Neural progenitor cell (in vitro differentiated cells): ENCODE measurements around the gene ATP11C. TPM values are rescaled to one million over a fixed set of nuclear protein-coding genes. Genes with fewer than 3 reads are reported as not detected.
"Not testable (repeated sequence)": the region's sequence is repeated elsewhere in the genome, so short reads cannot be mapped to it uniquely, and the experiment has no call there.

ENCODE experiments used
- DNase-seq: peaks from one replicate; pipeline ENCODE4 v3.0.0-alpha.2; 2016; ENCODE audit warnings: low spot score
- H2AFZ ChIP-seq: fragments of 200-600 bp; sonication (generic); replicated peaks from 2 replicates; pipeline ENCODE4 v1.6.1; 2016; ENCODE audit warnings: antibody characterized with exemption
- H3F3A ChIP-seq: fragments of 200-600 bp; sonication (generic); 2 replicates; pipeline ENCODE4 v1.6.1; 2016; ENCODE audit warnings: antibody characterized with exemption, low read depth
- H3K27ac ChIP-seq: fragments of 200-600 bp; sonication (generic); 2 replicates; pipeline ENCODE4 v1.5.1; 2016; ENCODE audit warnings: mild to moderate bottlenecking
- H3K27me3 ChIP-seq: fragments of 200-600 bp; sonication (generic); 2 replicates; pipeline ENCODE4 v1.6.1; 2016; ENCODE audit warnings: mild to moderate bottlenecking, moderate library complexity
- H3K36me3 ChIP-seq: fragments of 200-600 bp; sonication (generic); 2 replicates; pipeline ENCODE4 v1.5.1; 2016
- H3K4me1 ChIP-seq: fragments of 200-600 bp; sonication (generic); 2 replicates; pipeline ENCODE4 v1.6.1; 2016; ENCODE audit warnings: mixed run types
- H3K4me2 ChIP-seq: fragments of 200-600 bp; sonication (generic); 2 replicates; pipeline ENCODE4 v1.6.1; 2016
- H3K4me3 ChIP-seq: fragments of 200-600 bp; sonication (generic); 2 replicates; pipeline ENCODE4 v1.5.1; 2016
- H3K79me2 ChIP-seq: fragments of 200-600 bp; sonication (generic); 2 replicates; pipeline ENCODE4 v1.6.1; 2016; ENCODE audit warnings: low read depth
- H3K9ac ChIP-seq: fragments of 200-600 bp; sonication (generic); 2 replicates; pipeline ENCODE4 v1.6.1; 2016
- H3K9me3 ChIP-seq: fragments of 200-600 bp; sonication (generic); 2 replicates; pipeline ENCODE4 v1.5.1; 2016; ENCODE audit warnings: low read depth
- H4K20me1 ChIP-seq: fragments of 200-600 bp; sonication (generic); 2 replicates; pipeline ENCODE4 v1.6.1; 2016; ENCODE audit warnings: low read depth
- H3K27ac Mint-ChIP-seq: 3 replicates; pipeline ENCODE4 v1.8.0; 2021; ENCODE audit warnings: mixed read lengths
- H3K27me3 Mint-ChIP-seq: 2 replicates; pipeline ENCODE4 v1.8.0; 2022; ENCODE audit warnings: low read depth, mild to moderate bottlenecking, inconsistent platforms, moderate library complexity, mixed read lengths; ENCODE audit not compliant: insufficient read depth
- H3K36me3 Mint-ChIP-seq: 3 replicates; pipeline ENCODE4 v1.8.0; 2021; ENCODE audit warnings: mixed read lengths
- H3K4me1 Mint-ChIP-seq: 3 replicates; pipeline ENCODE4 v1.8.0; 2021; ENCODE audit warnings: mixed read lengths
- H3K4me3 Mint-ChIP-seq: 3 replicates; pipeline ENCODE4 v1.8.0; 2021; ENCODE audit warnings: mild to moderate bottlenecking, moderate library complexity, mixed read lengths
- H3K9me3 Mint-ChIP-seq: 3 replicates; pipeline ENCODE4 v1.8.0; 2020; ENCODE audit warnings: mixed read lengths
- CTCF ChIP-seq: fragments of 200-600 bp; sonication (generic); IDR thresholded peaks from 2 replicates; pipeline ENCODE4 v1.5.1; 2017; ENCODE audit warnings: antibody characterized with exemption, mild to moderate bottlenecking
- EZH2 ChIP-seq: fragments of 200-600 bp; sonication (generic); IDR thresholded peaks from 2 replicates; pipeline ENCODE4 v1.6.1; 2017; ENCODE audit warnings: antibody characterized with exemption, mild to moderate bottlenecking, moderate library complexity
- EZH2phosphoT487 ChIP-seq: fragments of 200-600 bp; sonication (generic); IDR thresholded peaks from 2 replicates; pipeline ENCODE4 v1.6.1; 2017; ENCODE audit warnings: antibody characterized with exemption
- total RNA-seq: library from RNA; depleted of rRNA; stranded (reverse); fragments of >200 nt; gene quantifications from 2 replicates; pipeline ENCODE4 v1.2.3, GENCODE V29; 2015; ENCODE audit warnings: low replicate concordance

ATP11C gene
- total RNA-seq, 1 donor from 2014 or later: 68.0 TPM

DNA sequence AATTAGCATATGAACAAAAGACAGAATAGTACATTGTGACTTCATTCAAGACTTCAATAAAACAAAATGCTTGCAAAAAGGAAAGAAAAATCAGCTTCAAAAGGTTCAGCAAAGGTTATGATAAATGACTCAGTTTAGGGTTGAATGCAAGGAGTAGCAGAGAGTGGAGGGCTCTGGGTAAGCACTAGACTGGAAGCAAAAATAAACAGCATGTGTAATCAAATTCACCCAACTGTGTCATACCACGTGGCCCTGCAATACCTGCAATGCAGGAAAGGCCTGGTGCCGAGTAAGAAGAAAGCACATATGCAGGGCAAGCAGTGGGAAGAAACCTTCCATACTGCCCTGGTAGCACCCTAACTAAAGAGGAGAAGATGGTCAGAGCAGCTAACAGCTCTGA is 88.7 kb downstream of the ATP11C start:
- H3F3A ChIP-seq: no peaks in the 10 kb centered on the region
- no peaks in the 10 kb centered on the region for H3K9me3 ChIP-seq
- no peaks in the 10 kb centered on the region for H3K36me3 ChIP-seq
- Mint-ChIP-seq H3K9me3 (peaks cover 8% of the 10 kb centered on the region), H3K27me3 (peaks cover 2% of the 10 kb centered on the region), H3K4me3 (no peak overlapping the region), H3K36me3 (peaks cover 4% of the 10 kb centered on the region), H3K4me1 (peaks cover 11% of the 10 kb centered on the region), H3K27ac (no peak overlapping the region)
- no peaks in the 10 kb centered on the region for H3K27me3 ChIP-seq
- no peak overlapping the region for H3K9ac ChIP-seq
- TF ChIP-seq EZH2 (no peak), CTCF (no peak), EZH2phosphoT487 (no peak)
- H2AFZ ChIP-seq: no peak overlapping the region
- no peak overlapping the region for H3K4me3 ChIP-seq
- no peak overlapping the region for H3K4me2 ChIP-seq
- H4K20me1 ChIP-seq: no peaks in the 10 kb centered on the region
- DNase-seq: no peak
- H3K79me2 ChIP-seq: no peaks in the 10 kb centered on the region
- no peaks in the 10 kb centered on the region for H3K4me1 ChIP-seq
- H3K27ac ChIP-seq: no peak overlapping the region

DNA sequence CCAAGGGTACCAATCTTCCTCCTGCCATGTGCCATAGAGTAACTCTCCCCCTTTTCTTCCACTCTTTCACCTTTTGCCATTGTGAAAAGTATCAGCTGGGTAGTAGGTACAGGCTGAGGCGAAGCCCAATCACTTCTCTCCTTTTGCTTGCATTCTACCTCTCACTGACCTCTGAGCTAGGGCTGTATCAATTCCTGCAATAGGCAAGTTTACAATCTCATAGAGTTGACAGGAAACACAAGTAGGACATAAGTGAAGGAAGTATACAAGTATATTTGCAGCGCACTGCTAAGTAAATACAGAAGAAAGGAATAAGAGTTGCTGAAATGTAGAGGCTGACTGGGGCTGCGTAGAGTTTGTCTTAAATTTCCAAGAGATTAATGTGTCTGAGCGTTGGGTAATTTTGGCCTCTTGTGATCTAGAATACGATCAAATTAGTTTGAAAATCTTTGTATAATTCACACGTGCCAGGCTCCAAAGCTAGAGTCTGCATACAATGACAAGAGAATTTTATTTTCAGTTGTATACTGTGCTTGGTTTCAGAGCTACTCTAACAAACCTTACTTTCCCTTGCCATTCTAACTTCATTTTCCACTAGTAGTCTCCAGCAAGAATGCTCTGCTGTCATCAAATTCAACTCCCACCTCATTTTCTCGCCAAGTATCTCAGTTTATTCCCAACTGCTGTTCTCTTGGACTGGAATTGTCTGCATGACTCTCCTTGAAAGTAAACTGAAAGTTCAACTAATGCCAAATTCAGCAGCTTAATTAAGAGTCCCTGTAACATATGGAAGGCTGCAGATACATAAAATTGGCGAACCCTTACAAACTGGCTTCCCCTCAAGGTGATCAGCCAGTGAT is 90.3 kb downstream of the ATP11C start:
- no peak overlapping the region for H3K9ac ChIP-seq
- H3K4me1 ChIP-seq: no peaks in the 10 kb centered on the region
- no peak overlapping the region for H3K27ac Mint-ChIP-seq
- no peaks in the 10 kb centered on the region for H4K20me1 ChIP-seq
- H3K4me3 Mint-ChIP-seq: no peak overlapping the region
- no peaks in the 10 kb centered on the region for H3K27me3 ChIP-seq
- peaks cover 18% of the 10 kb centered on the region for H3K9me3 Mint-ChIP-seq
- no peak overlapping the region for H3K27ac ChIP-seq
- peaks cover 2% of the 10 kb centered on the region for H3K27me3 Mint-ChIP-seq
- peaks cover 5% of the 10 kb centered on the region for H3K9me3 ChIP-seq
- H3K36me3 Mint-ChIP-seq: peaks cover 6% of the 10 kb centered on the region
- no peak overlapping the region for H3K4me3 ChIP-seq
- H3K4me1 Mint-ChIP-seq: peaks cover 11% of the 10 kb centered on the region
- no peak overlapping the region for H2AFZ ChIP-seq
- H3F3A ChIP-seq: no peaks in the 10 kb centered on the region
- no peak overlapping the region for H3K4me2 ChIP-seq
- no peak for DNase-seq
- TF ChIP-seq EZH2 (no peak), EZH2phosphoT487 (no peak), CTCF (no peak)
- H3K36me3 ChIP-seq: no peaks in the 10 kb centered on the region
- H3K79me2 ChIP-seq: peaks cover 4% of the 10 kb centered on the region

- H3K9me3 Mint-ChIP-seq: peaks cover 18% of the 10 kb centered on the region
- not testable (repeated sequence) for H3K27ac ChIP-seq, H3K4me3 Mint-ChIP-seq, H3K9ac ChIP-seq, DNase-seq, H3K27me3 ChIP-seq, H3K9me3 ChIP-seq, H3K36me3 ChIP-seq, H4K20me1 ChIP-seq, H3K27ac Mint-ChIP-seq, H3F3A ChIP-seq, H3K27me3 Mint-ChIP-seq, H3K36me3 Mint-ChIP-seq, H2AFZ ChIP-seq, H3K4me3 ChIP-seq, H3K4me2 ChIP-seq
- H3K79me2 ChIP-seq: peaks cover 26% of the 10 kb centered on the region
- H3K4me1 Mint-ChIP-seq: peaks cover 15% of the 10 kb centered on the region
- peaks cover 18% of the 10 kb centered on the region for H3K4me1 ChIP-seq
Measured at GRCh38 chrX:139836335-139836734, 96.5 kb downstream of the ATP11C start.

DNA sequence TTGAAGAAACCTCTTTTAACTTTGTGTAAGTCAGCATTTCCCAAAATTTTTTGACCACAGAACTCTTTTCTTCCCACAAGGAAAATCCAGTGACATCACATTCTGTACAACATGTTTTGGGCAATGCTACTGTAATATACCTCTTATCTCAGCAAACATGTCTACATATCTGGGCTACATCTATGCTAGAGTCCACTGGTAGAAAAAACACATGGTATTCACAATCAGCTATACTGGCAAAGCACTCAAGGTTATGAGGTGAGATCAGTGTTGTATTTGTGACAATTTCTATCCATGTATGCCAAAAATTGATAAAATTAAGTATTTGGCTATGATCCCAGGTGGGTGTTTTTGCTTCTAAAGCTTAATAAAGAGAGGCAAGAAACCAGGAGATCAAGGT is 98.0 kb downstream of the ATP11C start:
- Histone ChIP-seq H4K20me1 (no peaks in the 10 kb centered on the region), H3K27ac (no peak overlapping the region)

More for the DNA sequence above, 98.0 kb downstream of the ATP11C start:
- peaks cover 17% of the 10 kb centered on the region for H3K9me3 Mint-ChIP-seq
- no peak overlapping the region for H3K27ac Mint-ChIP-seq
- Histone ChIP-seq H3K4me1 (peaks cover 33% of the 10 kb centered on the region), H3K27me3 (no peaks in the 10 kb centered on the region), H3K36me3 (no peaks in the 10 kb centered on the region), H2AFZ (no peak overlapping the region), H3K79me2 (peaks cover 38% of the 10 kb centered on the region), H3K9me3 (peaks cover 5% of the 10 kb centered on the region), H3K4me2 (no peak overlapping the region), H3K4me3 (no peak overlapping the region), H3K9ac (no peak overlapping the region), H3F3A (peaks cover 9% of the 10 kb centered on the region)
- no peak overlapping the region for H3K4me3 Mint-ChIP-seq
- DNase-seq: no peak
- H3K4me1 Mint-ChIP-seq: peaks cover 29% of the 10 kb centered on the region
- no peak for TF ChIP-seq EZH2
- TF ChIP-seq EZH2phosphoT487: no peak
- TF ChIP-seq CTCF: no peak
- H3K36me3 Mint-ChIP-seq: peaks cover 6% of the 10 kb centered on the region
- peaks cover 2% of the 10 kb centered on the region for H3K27me3 Mint-ChIP-seq
